Subcutaneous abdominal adipose tissue (tissue), 5 donors: ENCODE results near the gene RNF112.

ENCODE experiments used
- H3K27ac ChIP-seq: one replicate; pipeline ENCODE4 v1.7.0; 2013; ENCODE audit warnings: low read depth, mild to moderate bottlenecking, inconsistent platforms, low read length, moderate library complexity
- H3K27me3 ChIP-seq, 5 donors: one replicate each; pipeline ENCODE4 v1.7.0; 2013; ENCODE audit warnings: low read length in 5 of 5, inconsistent platforms in 1 of 5; ENCODE audit not compliant: control insufficient read depth in 5 of 5, insufficient read depth in 4 of 5
- H3K36me3 ChIP-seq, 5 donors: one replicate each; pipeline ENCODE4 v1.7.0; 2013; ENCODE audit warnings: low read length in 5 of 5; ENCODE audit not compliant: control insufficient read depth in 5 of 5, insufficient read depth in 5 of 5
- H3K4me1 ChIP-seq, 5 donors: one replicate each; pipeline ENCODE4 v1.7.0; 2013; ENCODE audit warnings: low read length in 5 of 5, mild to moderate bottlenecking in 3 of 5, moderate library complexity in 1 of 5; ENCODE audit not compliant: control insufficient read depth in 5 of 5, insufficient read depth in 5 of 5
- H3K4me3 ChIP-seq, 5 donors: one replicate each; pipeline ENCODE4 v1.7.0; 2013; ENCODE audit warnings: low read length in 5 of 5, low read depth in 1 of 5
- H3K9ac ChIP-seq, 5 donors: one replicate each; pipeline ENCODE4 v1.7.0; 2013; ENCODE audit warnings: low read length in 5 of 5, mild to moderate bottlenecking in 4 of 5, moderate library complexity in 3 of 5
- H3K9me3 ChIP-seq, 5 donors: one replicate each; pipeline ENCODE4 v1.7.0; 2013; ENCODE audit warnings: low read length in 5 of 5; ENCODE audit not compliant: control insufficient read depth in 5 of 5
- donor health status: healthy.
- donor health status: healthy.
- donor health status: healthy.
- donor health status: healthy.
- donor health status: healthy.

RNF112 gene

DNA sequence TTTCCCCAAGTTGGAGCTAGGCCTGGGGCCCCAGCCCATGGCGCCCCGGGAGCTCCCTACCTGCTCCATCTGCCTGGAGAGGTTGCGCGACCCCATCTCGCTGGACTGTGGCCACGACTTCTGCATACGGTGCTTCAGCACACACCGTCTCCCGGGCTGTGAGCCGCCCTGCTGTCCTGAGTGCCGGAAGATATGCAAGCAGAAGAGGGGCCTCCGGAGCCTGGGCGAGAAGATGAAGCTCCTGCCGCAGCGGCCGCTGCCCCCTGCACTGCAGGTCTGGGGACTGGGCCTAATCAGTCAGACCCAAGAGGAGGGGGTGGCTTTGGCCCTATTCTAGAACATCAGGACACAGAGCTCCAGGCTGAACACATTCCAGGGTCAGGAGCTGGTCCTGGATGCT lies 1.5 kb downstream of the RNF112 start:
- peaks cover 0 to 10% (median 3%) of the 10 kb centered on the region in 5 donors for H3K27me3 ChIP-seq
- H3K36me3 ChIP-seq, result no peaks in the 10 kb centered on the region
- H3K9ac ChIP-seq, result no peak overlapping the region
- H3K9me3 ChIP-seq, result no peaks in the 10 kb centered on the region
- no peak overlapping the region for H3K4me3 ChIP-seq
- H3K4me1 ChIP-seq, result peaks cover 0 to 14% (median 0%) of the 10 kb centered on the region in 5 donors
- H3K27ac ChIP-seq, result no peak overlapping the region

DNA sequence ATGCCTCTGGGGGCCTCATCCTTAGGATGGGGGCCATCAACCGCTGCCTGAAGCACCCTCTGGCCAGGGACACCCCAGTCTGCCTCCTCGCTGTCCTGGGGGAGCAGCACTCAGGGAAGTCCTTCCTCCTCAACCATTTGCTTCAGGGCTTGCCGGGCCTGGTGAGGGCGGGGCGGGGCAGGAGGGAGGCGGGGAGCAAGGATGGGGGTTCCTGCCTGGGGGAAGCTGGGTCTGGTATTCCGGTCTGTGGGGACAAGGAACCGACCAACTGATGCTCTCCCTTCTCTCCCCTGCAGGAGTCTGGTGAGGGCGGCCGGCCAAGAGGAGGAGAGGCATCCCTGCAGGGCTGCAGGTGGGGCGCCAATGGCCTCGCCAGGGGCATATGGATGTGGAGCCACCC lies 2.0 kb downstream of the RNF112 start:
- Histone ChIP-seq H3K27ac (no peak overlapping the region), H3K27me3 (peaks cover 0 to 10% (median 3%) of the 10 kb centered on the region in 5 donors), H3K36me3 (no peaks in the 10 kb centered on the region), H3K9me3 (no peaks in the 10 kb centered on the region), H3K4me3 (no peak overlapping the region), H3K9ac (no peak overlapping the region), H3K4me1 (peaks cover 0 to 15% (median 0%) of the 10 kb centered on the region in 5 donors)

DNA sequence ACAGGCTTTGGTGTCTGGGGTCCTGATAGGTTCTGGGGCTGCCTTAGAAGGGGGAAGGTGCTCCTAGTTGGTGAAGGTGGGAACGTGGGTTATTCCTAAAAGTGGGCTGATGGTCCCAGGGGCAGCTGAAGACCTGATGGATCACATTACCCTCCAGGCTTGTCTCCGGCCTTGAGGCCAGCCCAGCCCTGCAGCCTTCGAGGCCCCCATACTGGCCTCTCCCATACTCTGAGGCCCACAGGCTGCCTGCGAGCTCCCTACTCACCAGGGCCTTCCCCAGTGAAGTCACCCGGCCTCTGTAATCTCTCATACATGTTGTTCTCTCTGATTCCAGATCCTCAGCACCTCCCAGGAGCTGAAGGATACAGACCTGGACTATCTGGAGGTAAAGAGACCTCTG lies 2.7 kb downstream of the RNF112 start:
- Histone ChIP-seq H3K27ac (no peak overlapping the region), H3K9me3 (no peaks in the 10 kb centered on the region), H3K9ac (no peak overlapping the region), H3K27me3 (peaks cover 0 to 10% (median 3%) of the 10 kb centered on the region in 5 donors), H3K36me3 (no peaks in the 10 kb centered on the region), H3K4me3 (no peak overlapping the region), H3K4me1 (peaks cover 0 to 15% (median 0%) of the 10 kb centered on the region in 5 donors)

DNA sequence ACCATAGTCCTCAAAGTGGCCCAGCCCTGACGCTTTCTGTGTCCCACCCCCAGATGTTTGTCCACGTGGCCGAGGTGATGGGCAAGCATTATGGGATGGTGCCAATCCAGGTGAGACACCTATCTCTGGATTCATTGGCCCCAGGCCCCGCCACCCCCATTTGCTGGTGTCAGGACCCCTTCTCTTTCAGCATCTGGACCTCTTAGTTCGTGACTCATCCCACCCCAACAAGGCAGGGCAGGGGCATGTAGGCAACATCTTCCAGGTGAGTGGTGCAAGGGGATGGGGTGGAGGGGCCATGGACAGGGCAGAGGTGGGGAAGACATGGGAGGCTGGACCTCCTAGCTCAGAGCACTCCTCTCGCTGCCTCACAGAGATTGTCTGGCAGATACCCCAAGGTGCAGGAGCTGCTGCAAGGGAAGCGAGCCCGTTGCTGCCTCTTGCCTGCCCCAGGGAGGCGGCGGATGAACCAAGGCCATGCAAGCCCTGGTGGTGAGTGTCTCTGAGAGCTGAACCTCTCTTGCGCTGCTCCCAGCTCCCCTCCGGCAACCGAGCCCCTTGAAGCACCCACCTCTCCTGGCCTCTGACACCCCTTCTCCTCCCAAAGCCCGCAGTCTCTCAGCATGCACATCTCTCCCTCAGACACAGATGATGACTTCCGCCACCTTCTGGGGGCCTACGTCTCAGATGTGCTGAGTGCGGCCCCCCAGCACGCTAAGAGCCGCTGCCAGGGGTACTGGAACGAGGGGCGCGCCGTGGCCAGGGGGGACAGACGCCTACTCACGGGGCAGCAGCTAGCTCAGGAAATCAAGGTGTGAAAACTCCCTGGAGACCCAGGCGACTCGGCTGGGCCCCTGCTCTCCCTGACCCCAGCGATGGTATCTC lies 3.6 kb downstream of the RNF112 start:
- H3K27me3 ChIP-seq, result peaks cover 0 to 10% (median 3%) of the 10 kb centered on the region in 5 donors
- H3K36me3 ChIP-seq, result no peaks in the 10 kb centered on the region
- H3K27ac ChIP-seq, result no peak overlapping the region
- H3K9me3 ChIP-seq, result no peaks in the 10 kb centered on the region
- peaks cover 0 to 15% (median 0%) of the 10 kb centered on the region in 5 donors for H3K4me1 ChIP-seq
- no peak overlapping the region for H3K4me3 ChIP-seq
- H3K9ac ChIP-seq, result no peak overlapping the region

DNA sequence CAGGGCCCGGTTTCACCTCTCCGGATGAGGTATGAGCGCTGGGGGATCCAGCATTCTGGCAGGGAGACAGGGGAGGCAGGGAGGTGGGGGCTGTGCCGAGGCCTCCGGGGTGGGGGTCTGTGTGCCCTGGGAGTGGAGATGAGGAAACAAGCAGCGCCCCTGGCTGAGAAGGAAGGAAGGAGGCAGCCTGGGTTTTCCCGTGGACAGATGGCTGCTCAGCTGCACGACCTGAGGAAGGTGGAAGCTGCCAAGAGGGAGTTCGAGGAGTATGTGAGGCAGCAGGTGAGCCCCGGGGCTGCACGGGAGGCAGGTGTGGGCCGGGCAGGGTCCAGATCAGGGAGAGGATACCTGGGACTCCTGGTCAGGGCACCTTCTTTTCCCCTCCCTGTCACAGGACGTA lies 4.3 kb downstream of the RNF112 start:
- Histone ChIP-seq H3K27me3 (peaks cover 0 to 10% (median 3%) of the 10 kb centered on the region in 5 donors), H3K9ac (no peak overlapping the region), H3K27ac (no peak overlapping the region), H3K9me3 (no peaks in the 10 kb centered on the region), H3K36me3 (no peaks in the 10 kb centered on the region), H3K4me1 (peaks cover 0 to 15% (median 0%) of the 10 kb centered on the region in 5 donors), H3K4me3 (no peak overlapping the region)

DNA sequence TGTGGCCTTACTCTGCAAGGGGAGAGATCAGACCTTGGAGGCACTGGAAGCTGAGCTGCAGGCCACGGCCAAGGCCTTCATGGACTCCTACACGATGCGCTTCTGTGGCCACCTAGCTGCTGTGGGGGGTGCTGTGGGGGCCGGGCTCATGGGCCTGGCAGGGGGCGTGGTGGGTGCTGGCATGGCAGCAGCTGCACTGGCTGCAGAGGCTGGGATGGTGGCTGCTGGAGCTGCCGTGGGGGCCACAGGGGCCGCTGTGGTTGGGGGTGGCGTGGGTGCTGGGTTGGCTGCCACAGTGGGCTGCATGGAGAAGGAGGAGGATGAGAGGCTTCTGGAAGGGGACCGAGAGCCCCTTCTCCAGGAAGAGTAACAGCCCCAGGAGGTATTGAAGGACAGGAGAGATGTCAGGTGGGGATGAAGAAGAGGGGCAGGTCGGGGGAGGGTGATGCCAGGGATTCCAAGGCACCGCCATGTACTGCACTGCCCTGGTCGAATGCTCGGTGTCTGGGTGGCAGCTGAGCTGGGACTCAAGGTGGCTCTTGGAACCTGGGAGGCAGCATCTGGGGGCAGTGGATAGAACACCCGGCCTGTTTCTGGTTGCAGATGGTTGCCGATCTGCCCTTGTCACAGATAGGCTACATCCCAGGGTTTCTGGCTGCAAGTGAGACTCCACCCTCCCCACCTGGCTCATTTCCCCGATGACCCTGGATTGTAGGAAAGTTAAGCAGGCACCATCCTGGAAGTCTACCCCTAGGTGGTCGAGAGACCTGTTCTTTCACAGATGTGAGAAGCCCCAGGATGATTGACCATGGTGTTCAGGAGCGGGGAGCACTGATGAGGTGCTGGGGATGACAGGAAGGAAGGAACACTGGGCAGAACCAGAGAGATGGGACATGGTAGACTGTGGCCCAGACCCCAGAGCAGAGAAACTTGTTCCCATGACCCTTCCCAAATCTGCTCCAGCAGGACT lies 5.1 kb downstream of the RNF112 start:
- Histone ChIP-seq H3K27ac (no peak overlapping the region), H3K9ac (no peak overlapping the region), H3K36me3 (no peaks in the 10 kb centered on the region), H3K9me3 (no peaks in the 10 kb centered on the region), H3K4me1 (peaks cover 0 to 9% (median 0%) of the 10 kb centered on the region in 5 donors), H3K4me3 (no peak overlapping the region), H3K27me3 (peaks cover 0 to 10% (median 3%) of the 10 kb centered on the region in 5 donors)

DNA sequence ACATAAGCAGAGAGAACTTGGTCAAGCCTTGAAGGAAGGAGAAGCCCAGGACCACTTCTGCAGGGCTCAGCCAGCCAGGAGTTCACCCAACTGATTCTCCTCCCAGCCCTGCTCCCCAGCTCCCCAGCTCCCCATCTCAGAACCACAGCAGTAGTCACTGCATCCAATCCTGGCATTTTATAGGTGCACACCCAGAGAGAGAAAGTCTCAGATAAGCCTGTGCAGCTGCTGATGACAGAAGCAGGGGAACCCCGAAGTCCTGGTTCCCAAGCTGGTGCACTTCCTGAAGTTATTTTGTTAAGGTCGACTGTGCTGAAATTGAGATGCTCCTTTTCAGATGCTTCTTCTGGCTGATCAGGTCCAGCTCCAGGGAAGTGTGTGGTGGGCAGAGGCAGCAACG lies 6.6 kb downstream of the RNF112 start:
- Histone ChIP-seq H3K4me3 (no peak overlapping the region), H3K9ac (no peak overlapping the region), H3K4me1 (peaks cover 0 to 3% (median 0%) of the 10 kb centered on the region in 5 donors), H3K27me3 (peaks cover 0 to 8% (median 0%) of the 10 kb centered on the region in 5 donors), H3K9me3 (no peaks in the 10 kb centered on the region), H3K27ac (no peak overlapping the region), H3K36me3 (no peaks in the 10 kb centered on the region)

DNA sequence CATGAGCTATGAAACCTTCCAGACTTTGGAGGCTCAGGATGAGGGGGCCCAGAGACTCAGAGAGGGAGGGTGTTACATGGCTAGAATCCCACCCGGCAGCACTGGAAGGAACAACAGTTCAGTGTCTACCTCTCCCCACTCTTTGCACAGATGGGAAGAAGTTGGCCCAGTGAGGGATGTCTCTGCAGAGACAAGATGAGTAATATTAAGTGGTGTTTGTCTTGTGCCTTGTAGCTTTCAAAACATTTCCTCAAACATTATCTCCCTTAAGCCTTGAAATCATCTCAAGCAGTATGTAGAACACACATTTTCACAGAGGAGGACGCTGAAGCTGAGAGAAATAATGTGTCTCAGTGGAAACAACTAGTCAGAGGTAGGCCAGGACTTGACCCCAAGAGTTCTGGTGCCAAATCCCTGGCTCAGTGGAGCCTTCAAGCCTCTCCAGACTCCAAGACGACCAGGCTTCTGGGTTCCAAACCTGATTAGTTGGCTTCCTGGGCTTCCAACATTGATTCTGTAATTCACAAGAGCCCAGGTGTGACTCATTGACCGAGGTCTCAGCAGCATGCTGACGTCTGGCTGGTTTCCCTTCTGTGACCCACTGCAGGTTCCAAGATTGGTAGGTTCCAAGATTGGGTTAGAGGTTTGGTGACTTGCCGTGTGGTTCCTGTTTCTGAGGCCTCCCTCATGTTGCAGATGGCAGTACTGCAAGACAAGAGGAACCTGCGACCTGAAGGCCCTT lies 7.4 kb downstream of the RNF112 start:
- no peak overlapping the region for H3K9ac ChIP-seq
- peaks cover 0 to 3% (median 0%) of the 10 kb centered on the region in 5 donors for H3K4me1 ChIP-seq
- no peaks in the 10 kb centered on the region for H3K9me3 ChIP-seq
- peaks cover 0 to 6% (median 0%) of the 10 kb centered on the region in 5 donors for H3K27me3 ChIP-seq
- H3K27ac ChIP-seq, result no peak overlapping the region
- H3K4me3 ChIP-seq, result no peak overlapping the region
- no peaks in the 10 kb centered on the region for H3K36me3 ChIP-seq

DNA sequence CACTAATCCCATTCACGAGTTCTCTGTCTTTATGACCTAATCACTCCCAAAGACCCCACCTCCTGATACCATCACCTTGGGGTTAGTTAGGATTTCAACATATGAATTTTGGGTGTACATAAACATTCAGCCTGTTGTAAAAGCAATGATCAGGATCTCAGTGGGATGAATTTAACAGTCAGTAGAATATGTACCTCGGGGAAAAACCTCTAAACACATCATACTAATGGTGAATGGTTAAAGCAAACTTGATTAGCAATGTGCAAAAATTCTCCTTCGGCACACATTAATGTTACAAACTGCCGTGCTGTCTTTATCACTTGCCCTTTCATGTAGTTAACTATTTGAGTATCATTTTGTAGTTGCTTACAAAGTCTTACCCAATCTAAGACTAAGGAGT lies 10.2 kb downstream of the RNF112 start:
- no peak overlapping the region for H3K9ac ChIP-seq

More for the DNA sequence above, 10.2 kb downstream of the RNF112 start:
- H3K4me3 ChIP-seq, result no peak overlapping the region
- H3K27me3 ChIP-seq, result no peaks in the 10 kb centered on the region
- no peaks in the 10 kb centered on the region for H3K36me3 ChIP-seq
- peaks cover 0 to 8% (median 3%) of the 10 kb centered on the region in 5 donors for H3K4me1 ChIP-seq
- H3K27ac ChIP-seq, result no peak overlapping the region
- H3K9me3 ChIP-seq, result no peaks in the 10 kb centered on the region
